GM18508 (cell line): ENCODE measurements around the gene HPD.
"Not testable (repeated sequence)": the region's sequence is repeated elsewhere in the genome, so short reads cannot be mapped to it uniquely, and the experiment has no call there.

ENCODE experiments used
- ATAC-seq: cut with Tn5 transposase; IDR thresholded peaks from one replicate; pipeline ENCODE4 v1.9.1; 2021; ENCODE audit warnings: moderate number of reproducible peaks; ENCODE audit not compliant: insufficient read depth, unreplicated experiment

HPD gene

GRCh38 chr12:121801595-121802484, 56.8 kb downstream of the HPD start:
- no peak for ATAC-seq

GRCh38 chr12:121800694-121801594, 57.7 kb downstream of the HPD start:
- ATAC-seq, result no peak

DNA sequence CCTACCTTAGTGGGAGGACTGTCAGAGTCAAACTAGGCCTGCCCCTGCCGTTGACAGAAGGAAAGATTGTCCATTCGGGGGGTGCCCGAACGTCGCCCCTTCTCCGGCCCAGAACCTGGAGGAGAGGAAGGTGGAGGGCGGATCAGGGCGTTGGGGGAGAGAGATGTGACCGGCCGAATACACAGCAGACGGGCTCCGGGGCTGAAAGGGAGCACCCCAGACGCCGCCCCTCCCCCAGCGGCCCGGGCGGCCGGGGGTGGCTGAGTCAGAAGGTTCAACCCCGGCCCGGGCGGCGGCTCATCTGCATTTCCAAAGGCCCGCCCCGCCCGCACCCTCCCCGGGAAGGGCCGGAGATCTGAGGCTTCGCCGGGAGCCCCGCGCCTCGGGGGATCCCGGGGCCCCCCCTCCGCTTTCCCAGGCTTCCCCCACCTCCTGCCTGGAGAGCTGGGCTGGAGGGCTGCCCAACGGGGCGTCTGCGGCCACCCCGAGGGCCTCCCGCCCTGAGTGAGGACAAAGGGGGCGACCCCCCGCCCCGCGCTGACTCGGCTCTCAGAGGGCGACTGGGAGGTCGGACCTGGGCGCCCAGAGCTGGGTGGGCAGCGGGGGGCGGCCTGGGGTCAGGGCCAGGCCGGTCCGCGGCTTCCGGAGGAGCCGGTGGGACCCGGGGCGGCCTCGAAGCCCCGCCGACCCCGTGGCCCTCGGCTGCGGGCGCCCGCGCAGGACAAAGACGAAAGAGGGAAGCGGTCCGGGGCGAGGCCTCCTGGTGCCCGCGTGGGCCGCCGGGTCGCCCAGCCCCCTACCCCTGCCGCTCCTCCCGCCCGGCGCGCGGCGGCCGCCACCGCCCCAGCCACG, 58.6 kb downstream of the HPD start:
- ATAC-seq, result no peak

DNA sequence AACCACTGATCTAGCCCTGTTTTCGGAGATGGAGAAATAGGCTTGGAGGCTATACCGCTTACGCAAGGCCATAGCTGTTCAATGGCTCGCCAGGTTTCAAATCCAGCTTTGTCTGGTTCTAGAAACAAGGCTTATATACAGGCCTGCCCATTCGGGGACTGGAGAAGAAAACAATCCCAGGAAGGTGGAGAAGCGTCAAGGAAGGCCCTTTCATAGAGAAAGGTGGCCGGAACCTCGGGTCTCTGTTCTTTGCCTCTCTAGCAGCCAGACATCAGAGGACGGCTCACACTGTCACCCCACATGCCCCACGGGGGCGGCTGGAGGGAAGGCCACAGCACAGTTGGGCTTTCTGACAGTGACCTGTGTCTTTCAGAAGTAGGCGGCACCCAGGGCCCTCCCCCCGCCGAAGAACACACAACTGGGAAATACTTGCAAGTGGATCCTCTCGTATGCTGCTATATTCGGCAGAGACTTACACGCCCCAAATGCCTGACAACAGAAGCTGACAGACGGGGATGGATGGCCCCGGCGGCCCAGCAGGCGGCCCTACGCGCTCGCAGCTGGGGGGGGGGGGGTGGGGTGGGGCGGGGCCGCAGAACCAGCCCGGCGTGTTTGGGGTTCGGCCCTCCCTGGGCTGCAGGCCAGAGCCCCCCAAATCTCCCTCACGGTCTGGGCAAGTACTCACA, 59.4 kb downstream of the HPD start:
- no peak for ATAC-seq

GRCh38 chr12:121798787-121799155, 59.9 kb downstream of the HPD start:
- no peak for ATAC-seq

- ATAC-seq, result no peak
Observed at GRCh38 chr12:121797937-121798786, 60.5 kb downstream of the HPD start.

DNA sequence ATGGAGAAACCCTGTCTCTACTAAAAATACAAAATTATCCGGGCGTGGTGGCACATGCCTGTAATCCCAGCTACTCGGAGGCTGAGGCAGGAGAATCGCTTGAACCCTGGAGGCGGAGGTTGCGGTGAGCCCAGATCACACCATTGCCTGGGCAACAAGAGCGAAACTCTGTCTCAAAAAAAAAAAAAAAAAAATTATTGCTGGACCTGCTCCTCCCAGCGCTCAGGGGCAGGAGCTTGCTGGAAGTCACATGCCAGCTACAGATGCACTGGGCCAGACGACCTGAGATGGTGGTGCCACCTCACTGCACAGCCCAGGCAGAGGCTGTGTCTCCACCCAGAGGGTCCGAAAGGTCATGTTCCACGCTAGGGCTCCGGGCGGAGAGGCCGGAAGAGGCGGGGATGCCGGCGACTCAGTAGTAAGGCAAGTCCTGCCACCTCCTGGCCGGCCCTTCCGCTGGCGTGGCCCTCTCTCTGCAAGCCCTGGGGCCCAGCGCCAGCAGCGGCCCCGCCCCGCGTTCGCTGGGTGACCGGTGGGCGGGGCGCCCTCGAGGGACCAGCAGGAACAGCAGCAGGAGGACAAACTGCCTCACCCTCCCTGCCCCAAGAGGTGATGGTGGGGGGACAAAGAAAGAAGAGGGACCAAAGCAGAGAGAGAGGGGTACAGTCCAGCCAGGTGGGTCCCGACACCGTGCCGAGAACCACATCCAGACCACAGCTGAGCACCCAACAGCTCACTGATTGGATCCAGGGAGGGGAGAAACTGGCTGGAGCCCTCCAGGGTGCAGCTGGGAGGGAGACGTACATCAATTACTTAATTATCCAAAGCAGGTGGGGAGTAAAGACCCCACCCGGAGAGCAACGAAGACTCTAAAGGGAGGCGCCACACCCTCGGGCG, 61.6 kb downstream of the HPD start:
- no peak for ATAC-seq

DNA sequence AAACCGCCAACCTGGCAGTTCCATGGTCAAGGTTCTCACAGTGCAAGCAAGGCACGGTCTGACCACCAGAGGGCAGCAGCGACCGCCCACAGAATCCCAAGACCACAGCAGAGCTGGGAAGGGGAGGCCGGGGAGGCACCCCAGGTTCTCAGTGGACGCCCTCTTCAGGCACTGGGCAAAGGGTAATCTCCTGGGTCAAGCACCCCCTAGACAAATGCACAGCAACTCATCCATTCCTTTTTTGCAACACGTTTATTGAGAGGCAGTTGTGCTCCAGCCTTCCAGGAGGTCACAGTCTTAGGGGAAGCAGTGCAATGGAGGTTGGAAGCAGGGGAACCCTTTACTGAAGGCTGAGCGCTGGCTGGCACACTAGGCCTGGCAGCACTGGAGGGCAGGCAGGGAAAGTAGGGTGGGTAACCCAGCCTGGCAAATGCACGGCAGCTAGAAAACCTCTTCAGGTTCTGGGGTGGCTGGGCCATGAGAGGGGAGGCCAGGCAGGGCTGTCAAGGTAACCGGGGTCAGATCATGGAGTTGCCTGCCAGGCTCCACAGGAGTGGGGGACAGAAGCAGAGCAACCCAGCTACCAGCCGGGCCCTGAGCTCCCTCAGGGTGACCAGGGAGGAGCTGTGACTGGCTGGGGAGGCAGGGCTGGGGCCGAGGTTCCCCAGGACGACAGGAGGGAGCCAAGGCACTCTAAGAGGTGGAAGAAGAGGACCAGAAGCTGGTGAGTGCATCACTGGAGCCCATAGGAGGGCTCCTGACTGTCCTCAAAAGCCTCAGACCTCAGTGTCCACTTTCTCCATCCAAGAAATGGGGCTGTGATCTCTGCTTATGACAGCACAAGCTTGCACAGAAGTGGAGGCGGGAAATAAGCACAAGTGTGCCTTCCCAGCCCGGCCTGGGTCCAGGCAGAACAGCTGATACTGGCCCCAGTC, 63.4 kb downstream of the HPD start:
- ATAC-seq, result no peak

GRCh38 chr12:121794534-121795033, 64.1 kb downstream of the HPD start:
- ATAC-seq, result no peak

GRCh38 chr12:121793838-121794533, 64.7 kb downstream of the HPD start:
- peak; percentile 27 for ATAC-seq

DNA sequence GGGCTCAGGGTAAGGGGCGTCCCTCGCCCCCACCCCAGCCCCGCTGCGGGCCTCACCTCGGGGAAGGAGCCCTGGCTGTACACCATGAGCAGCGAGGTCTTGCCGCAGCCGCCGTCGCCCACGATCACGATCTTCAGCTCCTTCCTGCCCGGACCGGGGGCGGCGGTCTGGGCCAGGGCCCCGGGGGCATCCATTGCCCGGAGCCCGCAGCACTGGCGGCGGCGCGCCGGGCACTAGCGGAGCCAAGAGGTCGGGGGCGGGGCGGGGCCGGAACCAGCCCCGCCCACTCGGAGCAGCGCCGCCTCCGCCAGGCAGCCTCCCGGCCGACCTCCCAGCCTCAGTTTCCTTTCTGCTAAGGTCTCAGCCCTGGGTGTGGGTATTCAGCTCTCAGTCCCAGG, 65.2 kb downstream of the HPD start, which contains the start of gene RHOF:
RHOF (minus strand) TSS at position 249 of the 398 bp plus-strand sequence; CDS start at position 194, 55 bp downstream.
- ATAC-seq, result no peak

- ATAC-seq, result no peak
Observed at GRCh38 chr12:121792607-121793439, 65.8 kb downstream of the HPD start.

DNA sequence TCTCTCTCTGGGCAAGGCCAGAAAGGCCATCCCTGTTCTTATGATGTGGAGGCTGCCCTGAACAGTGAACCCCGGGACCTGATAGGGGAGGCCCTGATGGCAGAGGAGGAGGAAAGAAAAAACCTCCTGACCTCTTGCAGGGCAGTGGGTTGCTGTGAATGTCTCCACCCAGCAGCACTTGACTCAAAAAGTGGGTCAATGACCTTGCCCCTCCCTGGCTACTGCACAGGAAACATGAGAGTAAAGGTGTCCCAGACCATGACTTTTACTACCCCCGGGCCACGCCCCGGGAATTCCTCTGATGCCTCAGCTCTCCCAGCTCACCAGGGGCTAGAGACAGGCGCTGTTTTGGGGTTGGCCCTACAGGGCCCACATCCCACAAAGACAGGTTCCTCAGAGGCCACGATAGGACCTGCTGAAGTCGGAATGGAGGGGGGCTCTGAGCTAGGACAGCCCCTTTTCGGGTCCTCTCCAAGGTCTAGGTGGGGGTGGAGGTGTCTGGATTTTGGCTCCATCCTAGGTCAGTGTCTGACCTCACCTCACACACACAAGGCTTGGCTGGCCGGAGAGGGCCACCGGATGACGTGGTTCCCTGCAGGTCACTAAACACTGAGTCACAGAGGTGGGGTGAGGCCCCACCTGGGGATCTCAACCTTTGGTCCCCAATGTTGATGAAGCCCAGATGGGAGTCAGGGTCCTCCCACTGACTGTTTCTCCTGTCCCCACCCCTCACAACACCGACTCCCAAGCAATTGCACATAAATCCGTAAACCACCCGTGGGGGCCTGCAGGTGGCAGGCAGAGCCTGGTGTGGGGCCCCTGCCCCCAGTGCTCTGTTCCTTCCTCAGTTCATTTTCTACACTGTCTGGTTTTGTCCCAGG, 66.7 kb downstream of the HPD start:
- no peak for ATAC-seq

GRCh38 chr12:121790785-121791184, 67.9 kb downstream of the HPD start:
- ATAC-seq, result not testable (repeated sequence)
